Lower leg skin (tissue), 4 donors: Measurements from ENCODE around the gene MUL1. TPM values are rescaled to one million over a fixed set of nuclear protein-coding genes. Genes with fewer than 3 reads are reported as not detected.

Source experiments
- DNase-seq, 2 donors: peaks; one replicate each; pipeline ENCODE4 v3.0.0-alpha.2; 2019; ENCODE audit warnings: low spot score in 2 of 2
- H3K4me3 ChIP-seq: fragments of 200-600 bp; sonication (generic); 2 replicates; pipeline ENCODE4 v1.5.1; 2017; ENCODE audit warnings: mild to moderate bottlenecking, low read depth; ENCODE audit not compliant: poor library complexity, severe bottlenecking
- CTCF ChIP-seq, 3 donors: fragments of 450-650 bp; IDR thresholded peaks; one replicate each; pipeline ENCODE4 v1.5.1; 2016; ENCODE audit warnings: antibody characterized with exemption in 3 of 3, mild to moderate bottlenecking in 3 of 3, moderate library complexity in 2 of 3
- POLR2A ChIP-seq, 2 donors: fragments of 450-650 bp; IDR thresholded peaks; one replicate each; pipeline ENCODE4 v1.6.1; 2016 to 2017; ENCODE audit warnings: antibody characterized with exemption in 2 of 2, mild to moderate bottlenecking in 1 of 2, moderate library complexity in 1 of 2
- WGBS, 2 donors: methylation state at CpG; one replicate each; pipeline ENCODE4 v1.1.5; 2018; 5-methylcytosine and 5-hydroxymethylcytosine counted together
- intact Hi-C: fragments of 100-400 bp; cut with DNase I; formaldehyde crosslinking; loops from one replicate; pipeline ENCODE4 v1.15.0; 2023; ENCODE audit warnings: low total_unique reads
- total RNA-seq, 4 donors: library from RNA; depleted of rRNA; stranded (reverse); fragments of >200 nt; gene quantifications; one replicate each; pipeline ENCODE4 v1.1.0, GENCODE V29; 2016

Gene MUL1
- total RNA-seq, 4 donors from 2014 or later, result 32.7 to 46.2 (median 37.4) TPM

GRCh38 chr1:20534659-20535417 lies 26.9 kb upstream of the MUL1 start:
- intact Hi-C loops, result no loop called here
- TF ChIP-seq POLR2A (IDR thresholded peaks at IDR 0.05) (no peak), CTCF (IDR thresholded peaks at IDR 0.05) (no peak)
- WGBS, 2 donors, result 62 to 65% methylated on average over 12 of the region's 12 CpGs
- no peak for DNase-seq
- no peak overlapping the region for H3K4me3 ChIP-seq

GRCh38 chr1:20533635-20534034 lies 25.7 kb upstream of the MUL1 start:
- no peak for DNase-seq
- H3K4me3 ChIP-seq, result no peak overlapping the region
- intact Hi-C loops, result no loop called here
- WGBS, 2 donors, result 64 to 69% methylated on average over 4 of the region's 4 CpGs
- TF ChIP-seq CTCF (IDR thresholded peaks at IDR 0.05) (no peak), POLR2A (IDR thresholded peaks at IDR 0.05) (no peak)

DNA sequence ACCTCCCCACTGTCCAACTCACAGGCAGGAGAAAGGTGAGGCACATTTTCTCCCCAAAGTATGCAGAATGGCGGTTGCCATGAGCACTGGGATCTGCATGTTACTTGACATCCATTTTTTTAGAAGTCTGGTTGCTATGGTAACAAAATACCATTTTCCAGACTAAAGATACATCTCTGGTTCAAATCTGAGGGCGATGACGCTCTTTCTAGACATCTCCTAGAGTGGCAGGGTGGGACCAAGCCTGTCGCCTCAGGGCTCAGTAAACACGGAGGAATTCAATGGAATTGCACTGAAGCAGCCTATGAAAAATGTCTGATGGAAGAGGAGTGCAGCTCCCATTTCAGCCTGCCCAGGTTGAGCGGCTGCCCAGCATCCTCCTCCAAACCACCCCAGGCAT lies 22.9 kb upstream of the MUL1 start:
- DNase-seq, result no peak
- TF ChIP-seq CTCF (IDR thresholded peaks at IDR 0.05) (no peak), POLR2A (IDR thresholded peaks at IDR 0.05) (no peak)
- 38 to 65% methylated on average over 6 of the region's 6 CpGs for WGBS, 2 donors
- no peak overlapping the region for H3K4me3 ChIP-seq
- intact Hi-C loops, result no loop called here

DNA sequence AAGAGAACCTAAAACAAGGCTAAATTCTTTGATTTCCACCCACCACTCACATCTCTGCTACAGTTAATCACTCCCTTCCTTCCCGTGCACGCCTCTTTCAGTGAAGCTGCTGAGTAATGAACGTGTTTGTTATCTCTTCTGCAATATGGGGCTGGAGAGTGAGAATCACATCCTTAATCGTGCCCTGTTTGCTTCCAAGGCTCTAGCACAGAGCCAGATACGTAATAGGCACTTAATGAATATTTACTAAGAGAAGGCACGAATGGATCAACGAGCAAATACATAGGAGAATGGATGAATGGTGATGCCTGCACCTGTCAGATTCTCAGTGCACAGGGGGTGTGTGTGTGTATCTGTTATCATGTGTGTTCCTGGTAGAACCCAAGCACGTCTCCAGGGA lies 22.4 kb upstream of the MUL1 start:
- H3K4me3 ChIP-seq, result no peak overlapping the region
- TF ChIP-seq POLR2A (IDR thresholded peaks at IDR 0.05), result no peak
- no peak for TF ChIP-seq CTCF (IDR thresholded peaks at IDR 0.05)
- intact Hi-C loops, result no loop called here
- 50 to 56% methylated on average over 8 of the region's 8 CpGs for WGBS, 2 donors
- no peak for DNase-seq

GRCh38 chr1:20528221-20528620 lies 20.3 kb upstream of the MUL1 start:
- WGBS, 2 donors, result 55 to 72% methylated on average over 7 of the region's 7 CpGs
- DNase-seq, result no peak
- intact Hi-C loops, result loop anchor here (10.0 kb wide), 1 partner anchor 667 kb away; no protein-coding TSS in a partner anchor
- no peak overlapping the region for H3K4me3 ChIP-seq
- TF ChIP-seq CTCF (IDR thresholded peaks at IDR 0.05), result no peak
- TF ChIP-seq POLR2A (IDR thresholded peaks at IDR 0.05), result no peak

GRCh38 chr1:20526267-20526666 lies 18.3 kb upstream of the MUL1 start:
- no peak overlapping the region for H3K4me3 ChIP-seq
- no peak for DNase-seq
- WGBS, 2 donors, result 81 to 88% methylated on average over 6 of the region's 6 CpGs
- no peak for TF ChIP-seq POLR2A (IDR thresholded peaks at IDR 0.05)
- no peak for TF ChIP-seq CTCF (IDR thresholded peaks at IDR 0.05)
- intact Hi-C loops, result loop anchor here (10.0 kb wide), 1 partner anchor 669 kb away; no protein-coding TSS in a partner anchor
